ENCODE data around the gene CERCAM.

CERCAM gene

GRCh38 chr9:128457207-128457606 is 36.5 kb downstream of the CERCAM start:
- no peak for DNase-seq

GRCh38 chr9:128459011-128459410 is 38.4 kb downstream of the CERCAM start:
- no peak for DNase-seq

GRCh38 chr9:128469070-128469469 is 48.4 kb downstream of the CERCAM start:
- no peak for DNase-seq

GRCh38 chr9:128470560-128470959 is 49.9 kb downstream of the CERCAM start:
- no peak for DNase-seq

DNA sequence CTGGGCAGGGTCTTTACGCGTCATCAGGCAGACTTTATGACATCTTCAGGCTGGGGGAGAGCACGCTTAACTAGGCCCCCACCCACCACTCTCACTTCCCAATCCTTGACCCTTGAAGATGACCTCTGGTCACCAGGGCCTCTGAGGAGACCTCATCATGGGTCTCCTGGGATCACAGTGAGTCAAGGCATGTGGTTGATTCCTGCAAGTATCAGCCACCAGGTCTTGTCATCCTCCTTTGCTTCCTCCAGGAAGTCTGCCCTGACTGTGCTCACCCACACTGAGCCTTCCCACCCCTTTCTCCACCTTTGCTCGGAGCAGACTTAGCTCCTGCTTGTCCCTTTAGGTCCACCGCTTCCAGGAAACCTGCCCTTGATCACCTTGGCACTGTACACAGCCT is 52.4 kb downstream of the CERCAM start:
- DNase-seq, result peak in 1 of 2 donors; percentile 41

DNA sequence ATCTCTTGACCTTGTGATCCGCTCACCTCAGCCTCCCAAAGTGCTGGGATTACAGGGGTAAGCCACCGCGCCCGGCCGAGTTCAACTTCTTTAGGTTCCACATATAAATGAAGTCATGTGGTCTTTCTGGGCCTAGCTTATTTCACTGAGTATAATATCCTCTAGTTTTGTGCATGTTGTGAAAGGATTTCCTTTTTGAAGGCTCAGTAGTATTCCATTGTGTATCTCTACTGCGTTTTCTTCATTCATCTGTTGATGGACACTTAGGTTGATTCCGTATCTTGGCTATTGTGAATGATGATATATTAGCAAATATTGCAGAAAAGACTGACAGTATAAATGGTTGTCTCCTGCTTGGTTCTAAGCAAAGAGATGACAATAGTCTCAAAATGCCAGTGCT is 55.2 kb downstream of the CERCAM start:
- no peak for DNase-seq

- DNase-seq, result no peak
These were observed 58.6 kb downstream of the CERCAM start for GRCh38 chr9:128479262-128479661.

GRCh38 chr9:128481561-128481960 is 60.9 kb downstream of the CERCAM start:
- no peak for DNase-seq

GRCh38 chr9:128482186-128482585 is 61.5 kb downstream of the CERCAM start:
- DNase-seq, result no peak

DNA sequence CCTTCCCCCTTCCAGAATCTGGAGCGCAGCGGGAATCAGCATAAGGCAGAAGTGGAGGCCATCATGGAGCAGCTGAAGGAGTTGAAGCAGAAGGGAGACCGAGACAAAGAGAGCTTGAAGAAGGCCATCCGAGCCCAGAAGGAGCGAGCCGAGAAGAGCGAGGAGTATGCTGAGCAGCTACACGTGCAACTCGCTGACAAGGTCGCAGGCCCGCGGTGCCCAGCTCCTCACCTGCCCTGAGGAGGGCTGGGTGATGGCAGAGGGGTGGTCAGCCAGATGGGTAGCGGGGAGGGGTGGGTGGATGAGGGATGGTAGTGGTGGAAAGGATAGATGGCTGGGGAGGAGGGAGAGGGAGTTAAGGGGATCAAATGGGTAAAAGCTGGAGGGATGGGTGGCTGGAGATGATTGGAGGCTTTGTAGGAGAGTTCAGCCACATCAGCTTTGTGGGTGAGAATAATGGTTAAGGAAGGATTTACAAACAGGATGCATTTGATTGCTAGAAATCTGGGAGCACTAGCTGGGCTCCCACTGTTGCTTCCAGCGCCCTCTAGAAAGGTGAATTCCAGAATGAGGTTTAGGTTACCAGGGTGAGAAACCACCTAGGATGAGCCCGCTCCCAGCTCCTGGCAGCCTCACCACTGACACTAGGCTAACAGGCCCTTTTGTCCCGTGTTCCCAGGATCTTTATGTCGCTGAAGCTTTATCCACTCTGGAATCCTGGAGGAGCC is 64.2 kb downstream of the CERCAM start:
- DNase-seq, result no peak

DNA sequence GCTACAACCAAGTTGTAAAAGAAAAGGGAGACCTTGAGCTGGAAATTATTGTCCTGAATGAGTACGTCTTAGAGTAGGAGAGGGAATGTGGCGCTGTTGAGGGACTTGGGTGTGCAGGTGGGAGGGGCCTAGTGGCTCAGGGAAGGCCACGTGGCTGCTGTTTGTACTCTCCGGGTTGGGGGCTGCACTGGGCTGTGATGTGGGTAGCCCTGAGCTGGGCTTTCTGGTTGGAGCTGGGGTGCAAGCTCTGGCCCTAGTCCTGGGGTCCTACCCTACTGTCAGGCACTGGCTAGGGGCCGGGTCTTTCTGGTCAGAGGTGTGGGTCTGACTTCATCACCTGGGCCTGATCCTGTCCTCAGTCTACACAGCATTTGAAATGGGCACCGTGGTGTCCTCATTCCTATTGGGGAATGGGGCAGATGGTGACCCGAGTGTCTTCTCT is 64.8 kb downstream of the CERCAM start:
- no peak for DNase-seq

DNA sequence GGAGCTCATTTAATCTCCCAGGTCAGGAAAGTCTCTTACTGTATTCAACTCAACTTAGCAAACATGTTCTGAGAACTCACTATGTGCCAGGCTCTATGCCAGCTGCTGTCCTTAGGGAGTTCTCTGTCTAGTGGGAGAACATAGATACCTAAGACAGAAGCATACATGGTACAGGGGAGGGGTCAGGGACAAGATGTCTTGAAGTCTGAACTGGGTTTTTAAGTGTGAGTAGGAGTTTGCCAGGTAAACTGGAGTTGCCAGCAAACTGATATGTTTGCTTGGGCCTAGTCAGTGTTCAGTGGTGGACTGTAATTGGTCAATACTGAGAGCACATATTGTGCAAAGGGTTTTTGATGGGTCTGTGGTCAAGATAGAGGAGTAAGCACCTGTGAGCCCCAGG is 65.5 kb downstream of the CERCAM start:
- no peak for DNase-seq

All from inflammatory macrophage treated with lipopolysaccharide for 1 hour (primary cell).